ENCODE data around the gene DDX17.

The DDX17 gene

GRCh38 chr22:38446018-38446601 lies 60.0 kb downstream of the DDX17 start:
- Histone ChIP-seq H3K4me2 (ENCODE audit: low read depth, low read length) (no peak overlapping the region), H2AFZ (ENCODE audit: low read length) (no peak overlapping the region), H3K27me3 (replicated peaks; ENCODE audit: insufficient read depth, low read length) (peaks cover 70% of the 10 kb centered on the region), H3K9ac (ENCODE audit: low read length) (no peak overlapping the region), H3K36me3 (replicated peaks; ENCODE audit: insufficient read depth, low read length) (no peaks in the 10 kb centered on the region), H3K4me1 (ENCODE audit: low read length) (no peaks in the 10 kb centered on the region), H3F3A (ENCODE audit: insufficient read depth, low read length) (no peaks in the 10 kb centered on the region), H3K27ac (ENCODE audit: low read length) (no peak overlapping the region), H3K4me3 (ENCODE audit: low read length) (no peak overlapping the region), H4K20me1 (ENCODE audit: insufficient read depth, low read length) (no peaks in the 10 kb centered on the region), H3K79me2 (ENCODE audit: low read length) (no peaks in the 10 kb centered on the region), H3K9me2 (replicated peaks; ENCODE audit: insufficient read depth, low read length) (no peaks in the 10 kb centered on the region), H3K9me3 (replicated peaks; ENCODE audit: insufficient read depth, low read length) (no peaks in the 10 kb centered on the region)
- DNase-seq, result no peak
- TF ChIP-seq, protein P1, sequence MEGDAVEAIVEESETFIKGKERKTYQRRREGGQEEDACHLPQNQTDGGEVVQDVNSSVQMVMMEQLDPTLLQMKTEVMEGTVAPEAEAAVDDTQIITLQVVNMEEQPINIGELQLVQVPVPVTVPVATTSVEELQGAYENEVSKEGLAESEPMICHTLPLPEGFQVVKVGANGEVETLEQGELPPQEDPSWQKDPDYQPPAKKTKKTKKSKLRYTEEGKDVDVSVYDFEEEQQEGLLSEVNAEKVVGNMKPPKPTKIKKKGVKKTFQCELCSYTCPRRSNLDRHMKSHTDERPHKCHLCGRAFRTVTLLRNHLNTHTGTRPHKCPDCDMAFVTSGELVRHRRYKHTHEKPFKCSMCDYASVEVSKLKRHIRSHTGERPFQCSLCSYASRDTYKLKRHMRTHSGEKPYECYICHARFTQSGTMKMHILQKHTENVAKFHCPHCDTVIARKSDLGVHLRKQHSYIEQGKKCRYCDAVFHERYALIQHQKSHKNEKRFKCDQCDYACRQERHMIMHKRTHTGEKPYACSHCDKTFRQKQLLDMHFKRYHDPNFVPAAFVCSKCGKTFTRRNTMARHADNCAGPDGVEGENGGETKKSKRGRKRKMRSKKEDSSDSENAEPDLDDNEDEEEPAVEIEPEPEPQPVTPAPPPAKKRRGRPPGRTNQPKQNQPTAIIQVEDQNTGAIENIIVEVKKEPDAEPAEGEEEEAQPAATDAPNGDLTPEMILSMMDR (IDR thresholded peaks at IDR 0.05; ENCODE audit: low read length), result no peak
- TF ChIP-seq EZH2 (optimal IDR thresholded peaks at IDR 0.05; ENCODE audit: low read depth, low read length) (no peak), EZH2phosphoT487 (IDR thresholded peaks at IDR 0.05; ENCODE audit: low read length) (no peak)

GRCh38 chr22:38444783-38445182 lies 61.3 kb downstream of the DDX17 start:
- H3K27me3 ChIP-seq (replicated peaks; ENCODE audit: insufficient read depth, low read length), result peaks cover 56% of the 10 kb centered on the region
- no peaks in the 10 kb centered on the region for H3K36me3 ChIP-seq (replicated peaks; ENCODE audit: insufficient read depth, low read length)
- H3K27ac ChIP-seq (ENCODE audit: low read length), result no peak overlapping the region
- H3K9me2 ChIP-seq (replicated peaks; ENCODE audit: insufficient read depth, low read length), result no peaks in the 10 kb centered on the region
- H2AFZ ChIP-seq (ENCODE audit: low read length), result no peak overlapping the region
- H3K4me2 ChIP-seq (ENCODE audit: low read depth, low read length), result no peak overlapping the region
- TF ChIP-seq EZH2phosphoT487 (IDR thresholded peaks at IDR 0.05; ENCODE audit: low read length) (no peak), EZH2 (optimal IDR thresholded peaks at IDR 0.05; ENCODE audit: low read depth, low read length) (no peak)
- TF ChIP-seq, protein P1 (IDR thresholded peaks at IDR 0.05; ENCODE audit: low read length), result no peak
- no peak overlapping the region for H3K9ac ChIP-seq (ENCODE audit: low read length)
- DNase-seq, result no peak
- H3K4me1 ChIP-seq (ENCODE audit: low read length), result no peaks in the 10 kb centered on the region
- H3F3A ChIP-seq (ENCODE audit: insufficient read depth, low read length), result no peaks in the 10 kb centered on the region
- no peaks in the 10 kb centered on the region for H3K9me3 ChIP-seq (replicated peaks; ENCODE audit: insufficient read depth, low read length)
- H4K20me1 ChIP-seq (ENCODE audit: insufficient read depth, low read length), result no peaks in the 10 kb centered on the region
- no peak overlapping the region for H3K4me3 ChIP-seq (ENCODE audit: low read length)
- H3K79me2 ChIP-seq (ENCODE audit: low read length), result no peaks in the 10 kb centered on the region

GRCh38 chr22:38443628-38444521 lies 62.2 kb downstream of the DDX17 start:
- Histone ChIP-seq H3K27me3 (replicated peaks; ENCODE audit: insufficient read depth, low read length) (peaks cover 48% of the 10 kb centered on the region), H4K20me1 (ENCODE audit: insufficient read depth, low read length) (no peaks in the 10 kb centered on the region), H3K4me2 (ENCODE audit: low read depth, low read length) (no peak overlapping the region), H3K4me3 (ENCODE audit: low read length) (no peak overlapping the region), H3F3A (ENCODE audit: insufficient read depth, low read length) (no peaks in the 10 kb centered on the region), H3K9ac (ENCODE audit: low read length) (no peak overlapping the region), H3K36me3 (replicated peaks; ENCODE audit: insufficient read depth, low read length) (no peaks in the 10 kb centered on the region), H3K9me2 (replicated peaks; ENCODE audit: insufficient read depth, low read length) (no peaks in the 10 kb centered on the region), H3K79me2 (ENCODE audit: low read length) (no peaks in the 10 kb centered on the region), H3K27ac (ENCODE audit: low read length) (no peak overlapping the region), H2AFZ (ENCODE audit: low read length) (no peak overlapping the region), H3K4me1 (ENCODE audit: low read length) (no peaks in the 10 kb centered on the region), H3K9me3 (replicated peaks; ENCODE audit: insufficient read depth, low read length) (no peaks in the 10 kb centered on the region)
- TF ChIP-seq, protein P1 (IDR thresholded peaks at IDR 0.05; ENCODE audit: low read length), result no peak
- no peak for TF ChIP-seq EZH2 (optimal IDR thresholded peaks at IDR 0.05; ENCODE audit: low read depth, low read length)
- TF ChIP-seq EZH2phosphoT487 (IDR thresholded peaks at IDR 0.05; ENCODE audit: low read length), result no peak
- DNase-seq, result no peak
